ENCODE measurements around the gene GTF3C4. TPM values are rescaled to one million over a fixed set of nuclear protein-coding genes. Genes with fewer than 3 reads are reported as not detected.
"Not testable (repeated sequence)": the region's sequence is repeated elsewhere in the genome, so short reads cannot be mapped to it uniquely, and the experiment has no call there.

The GTF3C4 gene
- total RNA-seq, 1 experiment from 2014 or later = 23.1 TPM

DNA sequence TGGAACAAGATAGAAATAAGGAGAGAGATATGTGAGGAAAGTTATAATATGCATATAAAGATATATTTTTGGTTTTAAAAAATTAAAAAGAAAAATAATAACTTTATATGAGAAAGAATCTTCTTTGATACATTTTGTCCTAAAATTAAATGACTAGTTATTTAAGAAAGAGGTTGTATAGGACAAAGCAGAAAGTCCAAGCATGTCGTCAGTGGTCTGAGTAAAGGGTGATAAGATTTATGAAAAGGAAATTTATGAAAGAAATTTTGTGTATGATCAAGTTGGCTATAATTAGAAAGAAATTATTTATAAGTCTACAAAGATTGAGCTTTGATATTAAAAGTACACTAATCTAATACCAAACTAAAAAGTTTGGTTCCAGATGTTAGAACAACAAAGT, 32.0 kb downstream of the GTF3C4 start:
- no peak for DNase-seq (ENCODE audit: low read depth)

DNA sequence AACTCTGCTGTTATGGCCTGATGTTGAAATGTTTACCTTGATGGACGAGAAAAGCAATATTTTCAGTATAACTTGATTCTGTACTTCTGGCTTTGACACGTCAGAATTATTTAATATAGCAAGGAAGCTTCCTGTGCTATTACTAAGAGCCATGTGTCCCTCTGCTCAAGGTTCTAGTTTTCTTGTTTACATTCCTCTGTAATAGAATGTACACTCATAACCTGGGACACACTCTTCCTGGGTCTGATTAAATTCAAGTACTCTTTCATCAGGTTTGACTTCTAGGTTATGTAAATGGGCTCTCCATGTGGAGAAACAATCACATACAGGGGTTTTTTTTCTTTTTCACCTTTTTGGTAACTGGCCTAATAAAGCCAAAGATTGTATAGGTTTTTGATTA, 33.1 kb downstream of the GTF3C4 start:
- no peak for DNase-seq (ENCODE audit: low read depth)

DNA sequence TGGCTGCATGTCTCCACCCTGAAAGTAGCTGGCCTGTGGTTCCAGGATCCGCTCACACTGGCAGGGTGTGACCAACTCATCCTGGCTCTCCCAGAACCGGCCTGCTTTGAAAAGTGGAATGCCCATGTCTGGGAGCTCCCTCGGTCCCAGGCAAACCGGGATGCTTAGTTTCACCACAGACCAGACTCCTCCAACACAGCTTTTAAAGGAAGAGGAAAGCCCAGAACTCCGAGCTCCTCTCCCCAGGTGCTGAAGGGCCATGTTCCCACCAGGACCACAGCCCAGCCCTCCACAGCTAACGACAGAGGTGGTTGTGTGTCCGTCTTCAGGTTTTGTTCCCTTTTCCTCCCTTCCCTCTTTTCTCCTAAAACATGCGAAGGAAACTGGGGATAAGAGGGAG, 38.0 kb downstream of the GTF3C4 start:
- no peak for DNase-seq (ENCODE audit: low read depth)

- no peak for DNase-seq (ENCODE audit: low read depth)
These were observed 38.6 kb downstream of the GTF3C4 start for GRCh38 chr9:132708769-132709430.

- no peak for DNase-seq (ENCODE audit: low read depth)
These were observed 40.1 kb downstream of the GTF3C4 start for GRCh38 chr9:132710333-132710732.

GRCh38 chr9:132711152-132711551, 40.9 kb downstream of the GTF3C4 start:
- DNase-seq (ENCODE audit: low read depth) = not testable (repeated sequence)

- DNase-seq (ENCODE audit: low read depth) = no peak
These were observed 41.6 kb downstream of the GTF3C4 start for GRCh38 chr9:132711846-132712245.

DNA sequence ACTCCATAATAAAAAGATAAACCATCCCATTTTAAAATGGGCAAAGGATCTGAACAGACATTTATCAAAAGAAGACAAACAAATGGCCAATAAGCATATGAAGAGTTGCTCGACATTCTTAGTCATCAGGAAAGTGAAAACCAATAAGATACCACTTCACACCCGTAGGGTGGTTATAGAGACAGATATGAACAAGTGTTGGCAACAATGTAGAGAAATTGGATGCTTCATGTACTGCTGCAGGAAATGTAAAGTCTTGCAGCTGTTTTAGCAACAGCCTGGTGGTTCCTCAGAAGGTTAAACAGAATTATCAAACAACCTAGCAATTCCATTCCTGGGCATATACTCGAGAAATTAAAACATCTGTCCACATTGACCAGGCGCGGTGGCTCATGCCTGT, 42.5 kb downstream of the GTF3C4 start:
- no peak for DNase-seq (ENCODE audit: low read depth)

- no peak for DNase-seq (ENCODE audit: low read depth)
These were observed 45.7 kb downstream of the GTF3C4 start for GRCh38 chr9:132716007-132716406.

GRCh38 chr9:132717326-132717945, 47.2 kb downstream of the GTF3C4 start:
- DNase-seq (ENCODE audit: low read depth) = no peak

GRCh38 chr9:132718381-132718928, 48.2 kb downstream of the GTF3C4 start:
- DNase-seq (ENCODE audit: low read depth) = peak; percentile 25

DNA sequence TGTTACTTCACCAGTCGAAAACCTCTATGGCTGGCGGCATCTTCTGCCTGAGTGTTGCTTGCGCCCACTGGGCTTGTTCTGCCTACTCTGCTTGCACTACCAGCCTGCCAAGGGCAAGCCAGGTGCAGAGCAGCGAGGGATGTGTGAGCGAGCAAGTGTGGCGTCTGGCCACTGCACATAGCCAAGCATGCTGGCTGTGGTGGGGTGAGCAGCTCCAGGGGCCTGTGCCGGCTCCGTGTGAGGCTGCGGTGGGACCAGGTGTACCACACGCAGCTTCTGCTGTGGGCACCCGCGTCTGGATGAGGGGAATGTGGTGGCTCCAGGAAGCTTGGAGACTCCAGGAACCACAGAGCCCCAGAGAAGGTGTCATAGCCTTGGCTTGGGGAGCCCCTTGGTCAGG, 51.4 kb downstream of the GTF3C4 start:
- no peak for DNase-seq (ENCODE audit: low read depth)

- DNase-seq (ENCODE audit: low read depth) = no peak
These were observed 52.4 kb downstream of the GTF3C4 start for GRCh38 chr9:132722564-132723065.

DNA sequence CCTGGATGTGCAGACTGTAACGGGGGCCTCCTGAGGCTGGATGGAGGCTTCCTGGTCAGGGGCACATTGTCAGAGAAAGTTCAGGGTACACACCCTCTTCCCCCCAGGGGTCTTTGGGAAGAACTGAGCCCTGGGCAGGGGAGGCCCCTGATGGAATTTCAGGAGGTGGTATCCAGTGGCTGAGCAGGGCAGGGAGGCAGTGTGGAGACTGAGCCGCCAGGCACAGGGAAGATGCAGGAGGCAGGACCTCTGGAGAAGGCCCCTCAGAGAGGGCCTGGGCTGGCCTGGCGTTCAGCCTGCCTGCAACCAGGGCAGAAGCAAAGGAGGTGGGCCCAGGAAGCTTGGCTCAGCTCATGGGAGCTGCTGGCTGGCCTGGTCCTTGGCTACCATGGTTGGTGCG, 53.5 kb downstream of the GTF3C4 start:
- no peak for DNase-seq (ENCODE audit: low read depth)

GRCh38 chr9:132725306-132725705, 55.0 kb downstream of the GTF3C4 start:
- no peak for DNase-seq (ENCODE audit: low read depth)

- no peak for DNase-seq (ENCODE audit: low read depth)
These were observed 56.4 kb downstream of the GTF3C4 start for GRCh38 chr9:132726576-132727130.

DNA sequence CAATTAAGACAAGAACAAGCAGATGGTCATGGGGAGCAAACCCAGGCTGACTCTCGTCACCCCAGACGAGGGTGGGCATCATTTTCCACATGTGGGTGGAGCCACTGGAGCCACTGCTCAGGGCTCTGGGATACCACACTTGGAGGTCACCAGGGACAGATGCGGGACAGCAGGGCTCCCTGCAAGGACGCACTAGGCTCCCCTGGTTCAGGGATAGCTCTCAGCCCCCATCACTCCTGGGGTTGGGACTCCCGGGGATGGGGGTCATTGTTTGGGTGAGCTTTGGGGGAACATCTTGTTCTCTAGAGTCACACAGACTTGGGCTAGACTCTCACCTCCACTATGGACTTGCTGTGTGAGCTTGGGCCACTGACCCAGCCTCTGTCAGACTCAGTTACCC, 57.8 kb downstream of the GTF3C4 start:
- DNase-seq (ENCODE audit: low read depth) = no peak

- no peak for DNase-seq (ENCODE audit: low read depth)
These were observed 58.2 kb downstream of the GTF3C4 start for GRCh38 chr9:132728497-132728896.

DNA sequence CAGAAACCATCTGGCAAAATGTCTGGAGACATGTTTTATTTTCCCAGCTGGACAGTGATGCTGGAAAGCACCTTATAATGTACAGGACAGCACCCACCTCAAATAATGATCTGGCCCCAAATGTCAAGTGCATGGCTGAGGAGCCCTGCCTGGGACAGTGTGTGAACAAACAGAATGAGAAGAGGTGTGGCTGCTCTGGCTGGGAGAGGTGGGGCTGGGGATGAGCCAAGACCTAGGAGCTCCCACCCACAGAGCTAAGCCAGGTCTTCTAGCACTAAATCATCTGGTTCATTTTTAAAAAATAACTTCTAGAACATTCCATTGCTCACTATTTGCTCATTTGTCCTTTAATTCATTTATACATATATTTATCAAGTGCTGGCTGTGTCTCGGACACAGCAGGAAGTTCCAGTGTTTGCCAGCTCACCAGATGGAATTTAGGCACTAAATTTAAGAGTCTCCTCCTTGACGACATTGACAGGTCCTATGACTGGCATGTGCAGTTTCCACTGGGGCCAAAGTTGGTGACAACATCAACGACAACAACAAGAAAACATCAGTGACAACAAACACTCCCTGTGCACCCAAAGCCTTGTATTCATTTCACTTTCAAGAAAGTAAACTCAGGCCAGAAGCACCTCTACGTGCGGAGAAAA, 59.1 kb downstream of the GTF3C4 start:
- DNase-seq (ENCODE audit: low read depth) = no peak

DNA sequence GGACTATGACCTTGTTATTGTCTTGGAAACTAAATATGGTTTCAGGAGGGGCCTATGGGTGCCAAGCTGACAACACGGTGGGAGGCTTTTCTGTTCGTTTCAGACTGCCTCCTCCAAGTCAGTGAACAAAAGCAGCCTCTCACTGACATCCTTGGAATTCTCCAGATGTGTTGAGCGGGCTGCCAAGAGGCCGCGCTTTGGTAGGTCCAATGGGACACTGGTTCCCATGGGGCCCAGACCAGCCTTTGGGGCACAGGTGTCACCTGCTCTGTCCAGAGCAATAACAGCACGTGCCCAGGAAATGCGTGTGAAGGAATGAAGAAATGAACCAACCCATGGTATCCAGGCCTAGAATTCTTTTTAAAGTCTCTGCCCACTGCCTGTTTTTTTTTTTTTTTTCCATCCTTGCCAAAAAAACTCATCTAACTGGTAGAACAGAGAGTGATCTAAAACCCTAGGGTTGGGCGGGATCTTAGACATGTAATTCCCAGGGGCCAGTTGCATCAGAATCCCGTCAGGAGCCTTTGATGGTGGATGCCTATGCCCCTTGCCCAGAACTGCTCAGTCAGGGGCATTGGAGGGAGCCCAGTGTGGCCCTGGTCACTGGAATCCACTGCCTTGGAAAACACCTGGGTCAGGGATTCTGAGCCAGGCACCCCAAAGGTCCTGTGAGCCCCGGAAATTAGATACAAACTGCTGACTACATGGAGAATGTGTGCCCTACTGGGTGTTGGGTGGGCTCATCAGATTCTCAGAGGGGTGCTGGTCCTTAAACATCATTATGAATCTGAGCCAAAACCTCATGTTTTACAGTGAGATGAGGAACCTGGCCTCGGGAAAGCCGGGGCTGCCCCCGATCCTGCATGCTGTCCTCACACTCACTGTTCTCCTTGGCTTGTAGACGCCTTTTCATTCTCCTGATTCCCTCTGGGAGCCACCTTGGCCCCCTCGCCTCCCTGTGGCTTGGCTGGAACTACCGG, 60.1 kb downstream of the GTF3C4 start:
- no peak for DNase-seq (ENCODE audit: low read depth)

GRCh38 chr9:132731230-132731629, 61.0 kb downstream of the GTF3C4 start:
- DNase-seq (ENCODE audit: low read depth) = no peak

Measured in Daoy (cell line).